Amniotic epithelial cell (primary cell): ENCODE measurements around the gene PDPK1.
"Not testable (repeated sequence)": the region's sequence is repeated elsewhere in the genome, so short reads cannot be mapped to it uniquely, and the experiment has no call there.

ENCODE experiments used
- DNase-seq: peaks from one replicate; pipeline ENCODE4 v3.0.0-alpha.2; 2010; ENCODE audit warnings: low read depth

Gene PDPK1

GRCh38 chr16:2587891-2588565 lies 50.2 kb downstream of the PDPK1 start:
- no peak for DNase-seq

DNA sequence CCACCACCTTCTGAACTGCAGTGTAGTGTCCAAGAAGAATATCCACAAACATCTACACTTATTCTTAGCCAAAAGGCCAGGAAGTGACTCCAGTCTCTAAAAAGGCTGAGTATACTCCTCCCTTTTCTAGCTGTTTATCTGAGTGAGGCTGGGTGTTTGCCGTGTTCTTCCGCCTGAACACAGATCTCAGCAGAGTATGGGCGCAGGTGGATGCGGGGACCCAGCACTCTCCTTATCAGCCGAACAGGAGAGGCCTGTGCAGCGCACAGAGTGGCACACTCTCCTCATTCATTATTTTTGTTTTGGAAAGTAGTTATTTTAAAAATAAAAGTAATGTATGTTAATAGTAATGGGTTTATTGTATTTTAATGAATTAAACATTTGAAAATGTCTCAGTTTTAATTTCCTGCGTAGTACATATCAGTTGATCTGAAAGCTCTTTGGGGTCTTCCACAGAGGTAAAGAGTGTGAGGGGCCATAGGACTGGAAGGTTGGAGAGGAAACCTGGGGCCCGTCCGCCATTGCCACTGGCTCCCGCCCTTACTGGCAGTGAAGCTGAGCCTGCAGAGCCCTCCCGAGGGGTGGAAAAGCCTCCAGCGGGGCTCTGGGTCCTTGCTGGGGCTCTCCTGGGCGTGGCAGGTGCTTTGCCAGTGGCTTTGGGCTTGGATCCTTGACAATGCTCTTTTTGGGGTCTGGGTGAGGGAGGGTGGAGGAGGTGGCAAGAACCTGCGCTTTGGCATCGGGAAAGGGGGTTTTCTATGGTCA lies 53.8 kb downstream of the PDPK1 start:
- no peak for DNase-seq

- DNase-seq: no peak
Measured at GRCh38 chr16:2592786-2593185, 55.0 kb downstream of the PDPK1 start.

GRCh38 chr16:2595393-2596205 lies 57.8 kb downstream of the PDPK1 start:
- no peak for DNase-seq

DNA sequence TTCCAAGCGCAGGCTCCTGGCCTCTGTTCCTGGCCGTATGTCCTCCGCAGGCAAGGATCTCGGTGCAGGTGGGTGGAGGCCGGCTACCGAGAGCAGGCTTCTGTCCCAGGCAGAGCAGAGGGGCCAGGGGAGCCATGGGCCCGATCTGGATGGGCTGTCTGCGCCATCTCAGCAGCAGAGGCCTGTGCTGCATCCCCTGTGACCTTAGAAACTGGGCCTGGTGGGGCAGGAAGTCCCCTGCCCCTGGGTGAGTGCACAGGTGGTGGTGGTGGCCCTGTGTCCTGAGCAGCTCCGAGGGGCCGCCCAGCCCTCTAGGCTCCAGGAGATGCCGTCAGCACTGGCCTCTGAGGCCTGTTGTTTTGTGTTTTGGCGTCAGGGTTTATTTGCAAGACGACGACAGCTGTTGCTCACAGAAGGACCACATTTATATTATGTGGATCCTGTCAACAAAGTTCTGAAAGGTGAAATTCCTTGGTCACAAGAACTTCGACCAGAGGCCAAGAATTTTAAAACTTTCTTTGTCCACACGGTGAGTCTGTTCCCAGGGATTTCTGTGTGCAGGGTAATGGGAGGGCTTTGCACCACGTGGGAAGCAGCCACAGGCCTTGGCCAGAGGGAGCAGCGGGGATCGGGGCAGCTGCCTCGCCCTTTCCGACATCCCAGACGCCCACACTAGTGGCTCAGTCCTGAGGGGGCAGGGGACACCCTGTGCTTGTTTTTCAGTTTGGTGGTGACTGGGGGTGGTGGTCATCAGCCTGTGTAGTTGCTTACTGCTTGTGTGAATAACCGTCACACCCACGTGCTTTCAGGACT lies 59.1 kb downstream of the PDPK1 start:
- DNase-seq: no peak

- no peak for DNase-seq
Measured at GRCh38 chr16:2597560-2597902, 59.7 kb downstream of the PDPK1 start.

- DNase-seq: no peak
Measured at GRCh38 chr16:2598133-2598641, 60.4 kb downstream of the PDPK1 start.

DNA sequence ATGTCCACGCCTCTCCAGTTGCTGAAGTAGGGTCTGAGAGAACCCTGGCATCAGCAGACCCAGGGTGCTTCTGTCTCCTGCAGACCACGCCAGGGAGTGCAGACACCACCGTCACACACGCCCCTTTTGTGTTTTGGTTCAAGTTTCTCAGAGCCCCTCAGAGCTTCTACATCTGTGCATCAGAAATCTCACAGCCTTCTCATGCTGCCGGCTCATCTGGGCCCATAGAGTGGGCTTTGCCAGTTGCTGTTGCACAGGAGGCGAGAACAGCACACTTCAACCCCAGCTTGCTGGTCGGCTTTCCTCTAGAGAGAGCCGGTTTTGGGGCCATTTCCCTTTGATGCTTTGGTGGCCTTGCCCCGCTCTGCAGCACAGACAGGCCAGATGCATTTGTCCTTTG lies 60.9 kb downstream of the PDPK1 start:
- no peak for DNase-seq

GRCh38 chr16:2599165-2599564 lies 61.3 kb downstream of the PDPK1 start:
- DNase-seq: not testable (repeated sequence)

GRCh38 chr16:2599785-2600184 lies 62.0 kb downstream of the PDPK1 start:
- DNase-seq: not testable (repeated sequence)

GRCh38 chr16:2601301-2602025 lies 63.6 kb downstream of the PDPK1 start:
- not testable (repeated sequence) for DNase-seq

- not testable (repeated sequence) for DNase-seq
Measured at GRCh38 chr16:2602175-2602574, 64.4 kb downstream of the PDPK1 start.

GRCh38 chr16:2603165-2604015 lies 65.6 kb downstream of the PDPK1 start:
- DNase-seq: peak; percentile 95

DNA sequence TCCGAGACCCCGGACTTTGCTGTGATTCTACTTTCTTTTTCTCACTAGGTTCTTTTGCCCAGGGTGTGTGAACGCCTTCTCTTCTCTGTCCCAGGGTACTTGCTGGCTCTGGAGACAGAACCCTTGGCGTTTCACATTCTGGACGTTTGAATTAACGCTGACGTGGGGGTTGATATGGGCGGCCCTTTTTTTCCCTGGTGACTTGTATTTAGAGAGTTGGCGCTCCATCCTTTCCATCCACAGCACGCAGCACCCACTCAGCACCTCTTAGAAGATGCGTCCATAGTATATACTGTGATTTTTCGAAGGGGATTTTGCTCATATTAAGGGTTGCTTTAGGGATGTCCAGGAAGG lies 66.2 kb downstream of the PDPK1 start:
- DNase-seq: not testable (repeated sequence)

- DNase-seq: not testable (repeated sequence)
Measured at GRCh38 chr16:2606820-2607219, 69.0 kb downstream of the PDPK1 start.

DNA sequence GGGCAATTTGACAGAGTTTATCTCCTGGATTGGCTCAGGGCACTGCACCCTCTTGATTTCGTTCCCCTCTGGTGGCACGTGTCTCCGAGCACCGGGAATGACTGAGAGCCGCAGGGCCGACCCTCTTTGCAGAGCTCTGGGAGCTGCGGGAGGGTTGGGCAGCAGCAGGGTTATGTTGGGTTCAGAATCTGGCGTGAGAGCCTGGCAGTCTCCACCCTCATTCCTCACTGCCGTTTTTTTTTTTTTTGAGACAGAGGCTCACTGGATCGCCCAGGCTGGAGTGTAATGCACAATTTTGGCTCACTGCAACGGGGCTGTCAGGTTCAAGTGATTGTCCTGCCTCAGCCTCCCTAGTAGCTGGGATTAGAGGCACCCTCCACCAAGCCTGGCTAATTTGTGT lies 71.5 kb downstream of the PDPK1 start:
- not testable (repeated sequence) for DNase-seq

DNA sequence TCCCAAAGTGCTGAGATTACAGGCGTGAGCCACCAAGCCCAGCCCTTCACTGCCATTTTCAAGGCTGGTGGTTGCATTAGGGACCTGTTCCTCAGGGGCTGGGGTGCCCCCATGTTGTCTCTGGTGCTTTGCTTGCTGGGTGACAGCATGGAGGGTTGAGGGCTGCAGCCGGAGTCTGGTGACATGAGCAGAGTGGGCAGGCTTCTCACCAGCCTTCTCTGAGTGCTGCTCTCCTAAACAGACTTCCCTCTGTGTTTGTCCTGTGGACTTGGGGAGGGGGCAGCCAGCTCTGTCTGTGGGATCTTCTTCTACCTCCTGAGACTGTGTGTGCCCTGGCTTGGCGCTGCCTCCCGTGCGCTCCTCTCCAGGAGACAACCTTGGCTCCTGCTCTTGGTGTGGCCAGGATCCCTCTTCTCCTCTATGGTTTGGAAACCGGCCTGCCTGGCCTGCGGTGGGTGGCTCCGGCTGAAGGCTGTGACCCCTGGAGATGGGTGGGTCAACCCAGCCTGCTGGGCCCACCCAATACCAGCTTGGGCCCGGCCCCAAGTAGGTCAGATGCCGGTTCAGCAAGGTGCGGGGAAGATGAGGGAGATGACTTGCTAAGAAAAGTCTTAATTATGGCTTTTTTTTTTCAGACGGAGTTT lies 72.1 kb downstream of the PDPK1 start:
- no peak for DNase-seq

- DNase-seq: no peak
Measured at GRCh38 chr16:2610781-2611498, 73.1 kb downstream of the PDPK1 start.

DNA sequence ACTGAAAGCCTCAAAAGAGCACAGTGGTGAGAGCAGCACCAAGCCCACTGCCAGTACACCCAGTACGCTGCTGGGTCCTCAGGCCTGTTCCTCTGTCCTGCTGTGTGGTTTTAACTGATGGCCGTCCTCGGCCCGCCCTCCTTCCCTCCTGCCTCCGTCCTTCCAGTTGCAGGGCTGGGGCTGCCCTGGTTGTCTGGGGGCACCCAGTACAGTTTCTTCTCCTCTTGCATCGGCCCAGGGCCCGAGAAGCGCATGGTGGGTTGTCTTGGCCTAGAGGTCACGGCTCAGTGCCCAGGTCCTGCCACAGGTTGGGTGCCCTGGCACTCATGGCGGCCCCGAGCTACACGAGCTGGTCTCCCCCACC lies 73.7 kb downstream of the PDPK1 start:
- DNase-seq: no peak
